HG03460 (cell line): ENCODE results near the gene KLHL8.

ENCODE experiments used
- ATAC-seq: cut with Tn5 transposase; IDR thresholded peaks from one replicate; pipeline ENCODE4 v1.9.1; 2021; ENCODE audit not compliant: unreplicated experiment

KLHL8 gene

GRCh38 chr4:87220094-87220822, at the start of gene KLHL8:
Gene KLHL8 (minus strand): TSS chr4:87220618. CDS start chr4:87195539, 25,079 bp downstream.
- peak; percentile 89 for ATAC-seq

- ATAC-seq, result no peak
These were observed 49.7 kb upstream of the KLHL8 start for GRCh38 chr4:87270144-87270543.

GRCh38 chr4:87268411-87268810, 48.0 kb upstream of the KLHL8 start:
- ATAC-seq, result no peak

DNA sequence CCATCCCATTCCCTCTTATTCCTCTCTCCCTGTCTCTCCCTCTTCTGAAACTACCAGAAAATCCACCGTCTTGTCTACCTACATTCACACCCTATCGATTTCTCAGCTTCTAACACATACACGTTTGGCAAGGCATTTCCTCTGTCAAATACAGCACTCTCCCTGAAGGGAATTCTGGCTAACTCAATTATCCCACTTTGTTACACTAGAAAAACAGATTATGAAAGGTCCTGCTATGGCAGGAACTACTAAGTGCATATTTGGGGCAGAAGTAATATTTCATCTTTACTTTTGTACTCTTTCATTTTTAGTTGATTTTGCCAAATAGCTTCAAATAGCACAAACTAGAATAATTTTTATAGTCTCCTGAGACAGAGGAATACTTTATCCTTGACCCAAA, 46.6 kb upstream of the KLHL8 start:
- ATAC-seq, result no peak

- no peak for ATAC-seq
These were observed 42.5 kb upstream of the KLHL8 start for GRCh38 chr4:87262886-87263285.

- no peak for ATAC-seq
These were observed 40.1 kb upstream of the KLHL8 start for GRCh38 chr4:87260477-87260876.

- ATAC-seq, result no peak
These were observed 38.3 kb upstream of the KLHL8 start for GRCh38 chr4:87258677-87259076.

- no peak for ATAC-seq
These were observed 37.1 kb upstream of the KLHL8 start for GRCh38 chr4:87257523-87257922.

DNA sequence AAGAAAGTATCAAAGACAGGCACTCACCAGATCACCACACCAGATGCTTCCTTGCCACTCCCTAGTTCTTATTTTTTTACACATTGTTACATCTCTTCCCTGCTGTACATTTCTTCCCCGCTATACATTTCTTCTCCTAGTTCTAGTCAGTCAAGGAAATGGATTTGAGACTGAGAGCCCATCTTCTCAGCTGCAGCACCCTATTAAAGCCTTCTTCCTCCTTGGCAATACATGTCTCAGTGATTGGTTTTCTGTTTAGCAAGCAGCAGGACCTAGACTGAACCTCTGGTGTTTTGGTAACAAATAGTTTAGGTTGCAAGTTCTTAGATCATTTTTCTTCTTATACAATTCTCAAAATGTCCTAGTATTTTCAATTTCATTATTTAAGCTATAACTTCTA, 35.3 kb upstream of the KLHL8 start:
- ATAC-seq, result no peak

- ATAC-seq, result no peak
These were observed 30.7 kb upstream of the KLHL8 start for GRCh38 chr4:87251106-87251505.

DNA sequence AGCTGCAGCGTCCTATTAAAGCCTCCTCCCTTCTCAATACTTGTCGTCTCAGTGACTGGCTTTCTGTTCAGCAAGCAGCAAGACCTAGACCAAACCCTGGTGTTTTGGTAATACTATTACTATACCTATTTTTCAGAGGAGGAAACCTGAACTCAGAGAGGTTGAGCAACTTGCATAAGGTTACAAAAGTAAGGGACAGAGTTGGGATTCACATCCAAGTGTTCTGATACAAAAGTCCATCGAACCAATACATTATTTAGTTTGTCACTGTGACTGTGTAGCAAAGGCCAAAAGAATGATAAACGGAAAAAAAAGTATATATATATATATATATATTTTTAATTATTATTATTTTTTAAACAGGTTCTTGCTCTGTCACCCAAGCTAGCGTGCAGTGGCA, 29.9 kb upstream of the KLHL8 start:
- no peak for ATAC-seq

- no peak for ATAC-seq
These were observed 29.1 kb upstream of the KLHL8 start for GRCh38 chr4:87249332-87250019.

DNA sequence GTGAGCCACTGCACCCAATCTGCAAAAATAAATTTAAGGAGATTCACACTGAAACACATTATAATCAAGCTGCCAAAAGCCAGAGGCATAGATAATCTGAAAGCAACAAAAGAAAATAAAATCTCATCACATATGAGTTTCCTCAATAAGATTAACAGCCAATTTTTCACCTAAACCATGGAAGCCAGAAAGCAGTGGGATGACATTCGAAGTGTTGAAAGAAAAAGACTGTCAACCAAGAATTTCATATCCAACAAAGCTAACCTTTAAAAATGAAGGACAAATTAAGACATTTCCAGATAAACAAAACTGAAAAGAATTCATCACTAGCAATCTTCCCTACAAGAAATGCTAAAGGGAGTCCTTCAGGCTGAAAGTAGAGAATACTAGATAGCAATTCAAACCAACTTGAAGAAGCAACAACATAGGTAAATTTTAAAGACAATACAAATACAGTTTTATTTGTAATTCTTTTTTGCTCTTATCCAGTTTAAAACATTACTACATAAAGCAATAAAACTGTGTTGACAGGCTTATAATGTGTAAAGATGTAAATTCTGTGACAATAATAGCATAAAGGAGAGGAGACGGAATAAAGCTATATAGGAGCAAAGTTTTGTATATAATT, 23.1 kb upstream of the KLHL8 start:
- ATAC-seq, result no peak

DNA sequence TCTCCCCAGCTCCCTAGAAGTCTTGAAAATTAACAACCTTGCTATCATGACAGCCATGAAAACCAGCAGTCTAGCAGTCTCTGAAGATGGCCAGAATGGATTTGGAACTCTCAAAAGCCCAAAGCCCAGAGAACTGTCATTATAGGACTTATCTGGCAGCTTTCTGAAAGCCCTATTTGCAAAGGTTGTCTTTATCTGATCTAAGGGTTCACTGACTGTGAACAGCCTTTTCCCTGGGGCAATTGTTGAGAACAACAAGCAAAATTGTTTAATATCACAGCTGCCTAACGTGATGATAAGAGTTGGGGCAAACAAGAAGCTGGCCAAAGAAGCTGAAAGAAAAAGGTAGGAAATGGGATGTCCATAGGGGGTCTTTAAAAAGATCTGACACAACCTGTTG, 20.9 kb upstream of the KLHL8 start:
- no peak for ATAC-seq

- ATAC-seq, result no peak
These were observed 19.9 kb upstream of the KLHL8 start for GRCh38 chr4:87240341-87240740.

DNA sequence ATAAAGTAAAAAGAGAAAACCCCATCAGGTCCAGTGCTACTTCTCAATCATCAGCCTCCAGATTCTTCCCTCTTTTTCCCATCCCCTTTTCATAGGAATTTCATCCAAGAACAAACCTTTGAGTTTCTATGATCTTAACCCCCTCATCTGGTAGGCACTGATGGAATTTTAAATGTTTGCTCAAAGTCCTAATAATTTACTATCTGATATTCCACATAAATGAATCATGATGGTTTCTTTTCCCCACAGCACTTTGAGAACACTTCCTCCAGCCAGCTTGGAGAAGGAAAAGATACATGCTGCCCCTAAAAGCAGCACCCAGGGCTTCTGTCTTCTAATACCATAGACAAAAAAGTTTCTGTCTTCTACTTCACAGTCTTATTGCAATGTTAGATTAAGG, 19.4 kb upstream of the KLHL8 start:
- ATAC-seq, result no peak

- ATAC-seq, result no peak
These were observed 18.8 kb upstream of the KLHL8 start for GRCh38 chr4:87239194-87239593.

- no peak for ATAC-seq
These were observed 16.4 kb upstream of the KLHL8 start for GRCh38 chr4:87236861-87237260.

- no peak for ATAC-seq
These were observed 14.7 kb upstream of the KLHL8 start for GRCh38 chr4:87235020-87235671.

DNA sequence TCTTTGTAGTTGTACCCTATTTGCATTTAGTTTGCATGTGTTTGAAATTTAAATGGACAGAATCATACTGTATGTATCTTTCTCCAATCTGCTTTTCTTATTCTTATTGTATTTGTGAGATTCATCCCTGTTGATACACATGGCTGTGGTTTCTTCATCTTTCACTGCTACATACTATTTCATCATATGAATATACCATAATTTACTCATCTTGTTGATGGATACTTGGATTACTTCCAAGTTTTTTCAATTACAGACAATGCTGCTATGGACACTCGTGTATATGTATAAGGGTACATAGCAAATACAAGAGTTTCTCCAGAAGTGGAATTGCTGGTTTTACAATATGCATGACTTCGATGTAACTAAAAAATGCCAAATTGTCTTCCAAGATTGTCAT, 11.8 kb upstream of the KLHL8 start:
- ATAC-seq, result no peak

- no peak for ATAC-seq
These were observed 10.4 kb upstream of the KLHL8 start for GRCh38 chr4:87230806-87231205.

- no peak for ATAC-seq
These were observed 9.6 kb upstream of the KLHL8 start for GRCh38 chr4:87229979-87230378.
